Muscle layer of colon (tissue), 2 donors: ENCODE results near the gene TACR2.

Experiments used
- H3K27ac ChIP-seq: one replicate; pipeline ENCODE4 v1.7.0; 2013; ENCODE audit warnings: low read depth, mild to moderate bottlenecking, low read length, moderate library complexity
- H3K27me3 ChIP-seq, 2 donors: one replicate each; pipeline ENCODE4 v1.7.0; 2013; ENCODE audit warnings: low read length in 2 of 2, mild to moderate bottlenecking in 2 of 2; ENCODE audit not compliant: insufficient read depth in 2 of 2, control insufficient read depth in 1 of 2
- H3K36me3 ChIP-seq: one replicate; pipeline ENCODE4 v1.7.0; 2013; ENCODE audit warnings: mild to moderate bottlenecking, low read length; ENCODE audit not compliant: insufficient read depth
- H3K4me1 ChIP-seq: one replicate; pipeline ENCODE4 v1.7.0; 2013; ENCODE audit warnings: mild to moderate bottlenecking, low read length; ENCODE audit not compliant: insufficient read depth
- H3K4me3 ChIP-seq, 2 donors: one replicate each; pipeline ENCODE4 v1.7.0; 2013; ENCODE audit warnings: low read length in 2 of 2, low read depth in 1 of 2, mild to moderate bottlenecking in 1 of 2, moderate library complexity in 1 of 2
- H3K9ac ChIP-seq: one replicate; pipeline ENCODE4 v1.7.0; 2013; ENCODE audit warnings: low read length
- H3K9me3 ChIP-seq: one replicate; pipeline ENCODE4 v1.7.0; 2013; ENCODE audit warnings: mild to moderate bottlenecking, low read length
- donor health status: abdominal sarcoma.
- donor health status: Adenocarcinoma of cecum.

Gene TACR2

DNA sequence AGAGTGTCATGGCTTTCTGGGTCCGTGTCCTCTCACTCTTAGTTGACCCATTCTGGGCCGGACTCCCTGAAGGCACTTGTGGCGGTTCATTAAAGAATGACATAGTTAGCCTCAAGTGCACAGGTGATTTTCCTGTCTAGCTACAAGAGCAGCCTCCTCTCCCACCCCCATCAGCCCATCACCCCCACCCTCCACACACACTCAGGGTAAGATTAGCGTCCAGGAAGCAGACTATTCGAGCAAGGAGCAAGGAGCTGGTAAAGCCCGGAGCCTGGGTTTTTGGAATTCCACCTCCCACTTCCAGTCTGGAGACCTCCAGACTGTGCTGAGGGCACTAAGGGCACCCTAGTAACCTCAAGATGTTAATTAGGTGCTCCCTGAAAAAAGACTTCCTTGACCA is 39.5 kb downstream of the TACR2 start:
- no peaks in the 10 kb centered on the region for H3K27me3 ChIP-seq
- no peak overlapping the region for H3K9ac ChIP-seq
- peak overlapping the region; percentile 63 for H3K27ac ChIP-seq
- peaks cover 19% of the 10 kb centered on the region for H3K36me3 ChIP-seq
- H3K9me3 ChIP-seq = no peaks in the 10 kb centered on the region
- peaks cover 26% of the 10 kb centered on the region for H3K4me1 ChIP-seq
- H3K4me3 ChIP-seq = no peak overlapping the region

- Histone ChIP-seq H3K9ac (no peak overlapping the region), H3K36me3 (peaks cover 19% of the 10 kb centered on the region), H3K4me1 (peaks cover 26% of the 10 kb centered on the region), H3K27ac (no peak overlapping the region), H3K9me3 (no peaks in the 10 kb centered on the region), H3K27me3 (no peaks in the 10 kb centered on the region), H3K4me3 (no peak overlapping the region)
These were observed 40.1 kb downstream of the TACR2 start for GRCh38 chr10:69376662-69377061.

GRCh38 chr10:69375307-69376151 is 41.2 kb downstream of the TACR2 start:
- no peak overlapping the region for H3K9ac ChIP-seq
- H3K9me3 ChIP-seq = no peaks in the 10 kb centered on the region
- H3K27me3 ChIP-seq = no peaks in the 10 kb centered on the region
- H3K36me3 ChIP-seq = peaks cover 20% of the 10 kb centered on the region
- H3K27ac ChIP-seq = peak overlapping the region; percentile 59
- H3K4me3 ChIP-seq = peak overlapping the region in 1 of 2 donors; percentile 36
- H3K4me1 ChIP-seq = peaks cover 26% of the 10 kb centered on the region

GRCh38 chr10:69374931-69375306 is 41.8 kb downstream of the TACR2 start:
- Histone ChIP-seq H3K36me3 (peaks cover 20% of the 10 kb centered on the region), H3K27ac (peak overlapping the region; percentile 59), H3K4me3 (peak overlapping the region in 1 of 2 donors; percentile 36), H3K27me3 (no peaks in the 10 kb centered on the region), H3K9me3 (no peaks in the 10 kb centered on the region), H3K4me1 (peaks cover 26% of the 10 kb centered on the region), H3K9ac (no peak overlapping the region)

DNA sequence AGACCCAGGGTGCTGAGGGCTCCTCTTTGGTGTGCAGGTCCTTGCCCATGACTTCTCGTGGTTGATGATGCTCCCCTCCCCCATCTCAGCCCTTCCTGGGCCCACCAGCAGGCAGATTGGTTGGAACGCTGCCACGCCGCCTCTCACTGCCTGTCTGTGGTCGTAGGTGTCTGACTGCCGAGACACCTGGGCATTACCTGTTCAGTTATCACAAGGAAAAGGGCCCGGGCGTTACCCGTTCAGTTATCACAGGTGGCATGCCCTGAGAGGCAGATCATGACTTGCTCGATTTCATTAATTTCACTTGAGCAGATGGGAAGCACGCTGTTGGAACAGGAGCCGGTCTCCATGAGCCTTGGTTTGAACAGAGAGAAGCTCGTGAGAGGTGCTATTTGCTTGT is 42.5 kb downstream of the TACR2 start:
- H3K9ac ChIP-seq = no peak overlapping the region
- H3K27ac ChIP-seq = no peak overlapping the region
- H3K36me3 ChIP-seq = peaks cover 20% of the 10 kb centered on the region

DNA sequence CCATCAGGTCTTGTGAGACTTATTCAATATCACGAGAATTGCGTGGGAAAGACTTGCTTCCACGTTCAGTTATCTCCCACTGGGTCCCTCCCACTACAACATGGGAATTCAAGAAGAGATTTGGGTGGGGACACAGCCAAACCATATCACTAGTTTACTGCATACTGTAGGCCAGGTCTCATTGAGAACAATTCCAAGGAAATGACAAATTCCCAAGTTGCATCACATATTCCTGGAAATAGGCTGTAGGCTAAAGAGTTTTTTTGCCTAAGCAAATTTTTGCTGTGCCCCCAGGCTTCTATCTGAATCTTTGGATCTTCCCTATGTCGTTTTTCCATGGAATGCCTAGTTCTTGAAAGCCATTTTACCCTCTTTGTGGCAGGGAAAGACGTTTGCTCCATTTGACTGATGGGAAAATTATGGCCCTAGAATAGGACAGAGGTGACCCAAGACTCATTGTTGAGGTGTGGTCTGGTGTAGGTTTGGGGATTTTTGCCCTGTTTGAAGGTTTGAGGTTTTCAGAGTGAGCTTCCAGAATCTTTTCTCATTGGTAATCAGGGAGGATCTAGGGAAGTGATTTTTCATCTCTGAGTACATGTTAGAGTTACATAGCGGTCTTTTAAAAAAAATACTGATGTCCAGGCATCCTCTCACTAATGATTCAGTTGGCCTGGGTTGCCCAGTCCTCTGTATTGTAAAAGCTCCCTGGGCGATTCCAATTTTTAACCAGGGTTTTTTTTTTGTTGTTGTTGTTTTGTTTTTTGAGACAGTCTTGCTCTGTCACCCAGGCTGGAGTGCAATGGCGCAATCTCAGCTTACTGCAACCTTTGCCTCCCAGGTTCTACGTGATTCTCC is 44.4 kb downstream of the TACR2 start:
- H3K36me3 ChIP-seq = peaks cover 24% of the 10 kb centered on the region
- no peak overlapping the region for H3K27ac ChIP-seq
- no peak overlapping the region for H3K4me3 ChIP-seq

More for the DNA sequence above, 42.5 kb downstream of the TACR2 start:
- no peaks in the 10 kb centered on the region for H3K27me3 ChIP-seq
- H3K9me3 ChIP-seq = no peaks in the 10 kb centered on the region
- peaks cover 26% of the 10 kb centered on the region for H3K4me1 ChIP-seq
- no peak overlapping the region for H3K4me3 ChIP-seq

GRCh38 chr10:69367469-69367868 is 49.2 kb downstream of the TACR2 start:
- Histone ChIP-seq H3K4me1 (peaks cover 8% of the 10 kb centered on the region), H3K9me3 (no peaks in the 10 kb centered on the region), H3K36me3 (peaks cover 54% of the 10 kb centered on the region), H3K9ac (no peak overlapping the region), H3K27ac (no peak overlapping the region), H3K27me3 (no peaks in the 10 kb centered on the region), H3K4me3 (no peak overlapping the region)

More for the DNA sequence above, 44.4 kb downstream of the TACR2 start:
- Histone ChIP-seq H3K4me1 (peaks cover 18% of the 10 kb centered on the region), H3K27me3 (no peaks in the 10 kb centered on the region), H3K9ac (no peak overlapping the region), H3K9me3 (no peaks in the 10 kb centered on the region)

GRCh38 chr10:69366738-69367137 is 50.0 kb downstream of the TACR2 start:
- H3K36me3 ChIP-seq = peaks cover 54% of the 10 kb centered on the region
- H3K9ac ChIP-seq = no peak overlapping the region
- no peaks in the 10 kb centered on the region for H3K9me3 ChIP-seq
- H3K27me3 ChIP-seq = no peaks in the 10 kb centered on the region
- H3K4me1 ChIP-seq = peaks cover 10% of the 10 kb centered on the region
- no peak overlapping the region for H3K27ac ChIP-seq
- no peak overlapping the region for H3K4me3 ChIP-seq

- no peaks in the 10 kb centered on the region for H3K9me3 ChIP-seq
- no peak overlapping the region for H3K27ac ChIP-seq
- peaks cover 31% of the 10 kb centered on the region for H3K4me1 ChIP-seq
- H3K27me3 ChIP-seq = no peaks in the 10 kb centered on the region
- peaks cover 38% of the 10 kb centered on the region for H3K36me3 ChIP-seq
- no peak overlapping the region for H3K4me3 ChIP-seq
- H3K9ac ChIP-seq = no peak overlapping the region
These were observed 52.3 kb downstream of the TACR2 start for GRCh38 chr10:69364232-69364940.

DNA sequence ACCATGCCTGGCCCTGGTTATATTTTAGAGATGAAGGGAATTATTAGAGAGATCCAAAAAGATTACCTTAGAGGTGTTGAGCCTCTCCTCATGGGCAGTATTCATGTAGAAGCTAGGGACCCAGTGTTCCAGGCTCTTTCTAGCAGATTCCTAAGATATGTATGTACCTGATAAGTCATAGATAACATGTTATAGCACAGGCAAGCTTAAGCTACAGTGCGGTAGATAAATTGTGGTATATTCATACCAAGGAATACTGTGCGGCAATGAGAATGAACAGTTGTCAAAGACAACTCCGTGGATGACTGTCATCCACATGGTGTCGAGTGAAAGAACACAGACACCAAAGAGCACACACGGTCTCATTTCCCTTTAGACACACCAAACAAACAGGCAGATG is 53.1 kb downstream of the TACR2 start:
- Histone ChIP-seq H3K9ac (no peak overlapping the region), H3K9me3 (no peaks in the 10 kb centered on the region), H3K36me3 (peaks cover 31% of the 10 kb centered on the region), H3K27me3 (no peaks in the 10 kb centered on the region), H3K4me1 (peaks cover 34% of the 10 kb centered on the region), H3K4me3 (no peak overlapping the region), H3K27ac (no peak overlapping the region)

GRCh38 chr10:69362471-69362954 is 54.2 kb downstream of the TACR2 start:
- Histone ChIP-seq H3K4me3 (no peak overlapping the region), H3K27me3 (no peaks in the 10 kb centered on the region), H3K36me3 (peaks cover 31% of the 10 kb centered on the region), H3K9me3 (no peaks in the 10 kb centered on the region), H3K9ac (no peak overlapping the region), H3K4me1 (peaks cover 34% of the 10 kb centered on the region), H3K27ac (no peak overlapping the region)
